GM19463 (cell line): Measurements from ENCODE around the gene BAK1.
"Not testable (repeated sequence)": the region's sequence is repeated elsewhere in the genome, so short reads cannot be mapped to it uniquely, and the experiment has no call there.

Experiments
- ATAC-seq: cut with Tn5 transposase; IDR thresholded peaks from one replicate; pipeline ENCODE4 v1.9.1; 2021; ENCODE audit warnings: mild to moderate bottlenecking, moderate library complexity; ENCODE audit not compliant: unreplicated experiment

BAK1 gene

GRCh38 chr6:33609019-33609418 lies 28.9 kb upstream of the BAK1 start:
- ATAC-seq, result no peak

DNA sequence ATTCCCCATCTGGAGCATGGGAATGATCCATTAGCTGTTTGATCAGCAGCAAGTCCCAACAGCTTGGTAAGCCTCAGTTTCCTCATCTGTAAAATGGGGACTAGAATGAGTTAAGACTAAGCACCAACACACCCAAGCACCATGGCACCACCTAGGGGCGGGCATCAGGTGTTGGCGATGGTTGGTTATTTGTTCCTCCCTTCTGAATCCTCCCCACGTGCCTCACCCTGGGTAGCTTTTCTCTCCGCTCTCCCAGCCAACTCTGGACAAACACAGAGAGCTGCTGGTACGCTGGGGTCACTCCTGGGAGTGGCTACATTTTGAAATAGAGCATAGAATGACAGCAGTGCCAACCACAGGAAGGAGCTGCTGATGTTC lies 27.7 kb upstream of the BAK1 start:
- ATAC-seq, result no peak

GRCh38 chr6:33607126-33607783 lies 27.2 kb upstream of the BAK1 start:
- ATAC-seq, result no peak

- no peak for ATAC-seq
Measured at GRCh38 chr6:33606642-33607041, 26.6 kb upstream of the BAK1 start.

DNA sequence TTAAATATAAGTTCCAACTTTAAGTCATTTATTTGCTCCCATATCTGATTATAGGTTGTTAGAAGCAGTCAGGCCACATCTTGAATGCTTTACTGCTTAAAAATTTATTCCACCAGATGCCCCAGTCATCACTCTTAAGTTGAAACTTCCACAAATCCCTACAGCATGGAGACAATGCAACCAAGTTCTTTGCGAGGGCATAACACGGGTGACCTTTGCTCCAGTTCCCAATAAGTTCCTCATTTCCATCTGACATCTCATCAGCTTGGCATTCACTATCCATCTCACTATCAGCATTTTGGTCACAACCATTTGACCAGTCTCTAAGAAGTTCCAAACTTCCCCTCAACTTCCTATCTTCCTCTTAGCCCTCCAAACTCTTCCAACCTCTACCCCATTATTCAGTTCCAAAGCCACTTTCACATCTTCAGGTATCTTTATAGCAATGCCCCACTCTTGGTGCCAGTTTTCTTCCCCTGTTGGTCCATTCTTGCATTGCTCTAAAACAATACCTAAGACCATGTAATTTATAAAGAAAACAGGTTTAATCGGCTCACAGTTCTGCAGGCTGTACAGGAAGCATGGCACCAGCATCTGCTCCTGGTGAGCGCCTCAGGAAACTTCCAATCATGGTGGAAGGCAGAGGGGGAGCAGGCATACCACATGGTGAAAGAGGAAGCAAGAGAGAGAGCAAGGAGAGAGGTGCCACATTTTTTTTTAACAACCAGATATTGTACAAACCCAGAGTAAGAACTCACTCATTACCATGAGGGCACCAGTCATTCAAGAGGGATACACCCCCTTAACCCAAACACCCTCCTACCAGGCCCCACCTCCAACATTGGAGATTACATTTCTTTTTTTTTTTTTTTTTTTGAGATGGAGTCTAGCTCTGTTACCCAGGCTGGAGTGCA lies 25.1 kb upstream of the BAK1 start:
- ATAC-seq, result no peak

GRCh38 chr6:33602180-33602579 lies 22.1 kb upstream of the BAK1 start:
- ATAC-seq, result no peak

- no peak for ATAC-seq
Measured at GRCh38 chr6:33600761-33601160, 20.7 kb upstream of the BAK1 start.

GRCh38 chr6:33599413-33599938 lies 19.4 kb upstream of the BAK1 start:
- ATAC-seq, result no peak

GRCh38 chr6:33597551-33598322 lies 17.7 kb upstream of the BAK1 start:
- no peak for ATAC-seq

DNA sequence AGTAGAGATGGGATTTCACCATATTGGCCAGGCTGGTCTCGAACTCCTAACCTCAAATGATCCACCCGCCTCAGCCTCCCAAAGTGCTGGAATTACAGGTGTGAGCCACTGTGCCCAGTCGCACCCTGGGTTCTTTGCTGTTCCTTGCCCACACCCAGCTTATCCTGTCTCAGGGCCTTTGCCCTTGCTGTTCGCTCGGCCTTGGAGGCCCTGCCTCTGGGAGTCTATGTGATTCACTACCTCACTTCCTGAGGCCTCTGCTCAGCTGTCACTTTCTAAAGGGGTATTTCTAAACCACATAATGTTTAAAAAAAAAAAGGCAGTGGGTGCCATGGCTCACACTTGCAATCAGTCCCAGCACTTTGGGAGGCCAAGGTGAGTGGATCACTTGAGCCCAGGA lies 16.8 kb upstream of the BAK1 start:
- not testable (repeated sequence) for ATAC-seq

- no peak for ATAC-seq
Measured at GRCh38 chr6:33595001-33595846, 15.1 kb upstream of the BAK1 start.

- no peak for ATAC-seq
Measured at GRCh38 chr6:33593414-33593727, 13.3 kb upstream of the BAK1 start.

DNA sequence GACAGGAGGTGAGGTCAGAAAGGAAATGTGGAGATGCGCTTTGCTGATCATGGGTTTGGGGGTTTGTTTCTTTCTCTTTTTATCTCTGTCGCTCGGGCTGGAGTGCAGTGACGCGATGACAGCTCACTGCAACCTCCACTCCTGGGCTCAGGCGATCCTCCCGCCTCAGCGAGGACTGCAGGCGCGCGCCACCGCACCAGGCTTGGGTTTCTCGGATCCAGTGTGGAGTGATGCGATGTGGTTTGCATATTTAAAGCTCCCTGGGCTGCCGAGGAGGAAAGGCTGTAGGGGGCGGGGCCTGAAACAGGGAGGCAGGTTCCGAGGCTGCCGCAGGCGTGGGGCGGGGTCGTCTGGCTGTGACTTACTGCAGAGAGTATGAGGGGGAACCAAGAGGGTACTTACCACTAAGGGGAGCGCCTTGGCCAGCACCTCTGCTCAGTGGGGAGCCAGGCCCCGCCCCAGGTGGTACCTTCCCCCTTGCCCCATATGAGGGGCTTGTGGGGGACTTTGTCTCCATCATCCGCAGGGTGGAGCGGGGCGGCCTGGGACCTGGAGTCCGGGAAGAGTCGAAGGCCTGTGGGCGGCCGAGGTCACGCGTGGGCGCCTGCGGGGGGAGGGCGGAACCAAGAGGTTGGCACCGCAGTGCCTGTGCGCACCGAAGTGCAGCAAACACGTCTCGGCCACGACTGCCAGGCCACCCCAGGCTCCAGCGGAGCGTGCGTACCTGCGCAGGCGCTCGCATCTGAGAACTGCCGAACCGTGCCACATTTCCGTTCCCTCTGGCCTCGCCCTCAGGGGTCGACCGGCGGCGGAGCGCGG lies 12.7 kb upstream of the BAK1 start:
- peak; percentile 46 for ATAC-seq

DNA sequence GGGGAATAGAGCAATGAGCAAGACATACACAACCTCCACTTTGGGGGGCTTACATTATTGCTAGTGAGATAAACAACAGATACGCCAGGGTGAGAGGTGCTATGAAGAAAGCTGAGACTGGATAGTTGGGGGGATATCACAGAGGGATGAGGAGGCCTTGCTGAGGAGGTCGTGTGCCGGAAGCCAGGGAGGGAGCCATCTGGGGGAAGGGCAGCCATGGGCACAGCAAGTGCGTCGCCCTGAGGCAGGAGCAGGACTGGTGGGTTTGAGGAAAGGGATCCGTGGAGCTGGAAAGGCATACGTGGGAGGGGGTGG lies 12.2 kb upstream of the BAK1 start:
- no peak for ATAC-seq

- no peak for ATAC-seq
Measured at GRCh38 chr6:33591424-33592032, 11.5 kb upstream of the BAK1 start.

GRCh38 chr6:33590531-33591198 lies 10.6 kb upstream of the BAK1 start:
- no peak for ATAC-seq

- no peak for ATAC-seq
Measured at GRCh38 chr6:33589731-33590530, 9.9 kb upstream of the BAK1 start.

DNA sequence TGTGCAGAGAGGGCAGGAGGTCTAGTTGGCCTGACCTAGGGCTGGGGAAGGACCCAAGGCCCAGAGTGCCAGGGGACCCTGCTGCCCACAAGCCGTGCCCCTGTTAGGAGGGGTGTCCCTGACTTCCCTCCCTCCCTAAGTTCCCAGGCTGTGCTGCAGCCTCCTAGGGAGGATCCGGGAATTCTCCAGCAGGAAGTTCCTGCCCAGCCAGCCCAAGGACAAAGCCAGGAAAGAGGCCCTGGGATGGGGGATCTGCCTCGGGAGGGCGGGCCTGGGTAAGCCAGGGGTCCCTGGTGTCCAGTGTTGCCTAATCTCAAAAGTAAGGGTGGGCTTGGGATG lies 9.3 kb upstream of the BAK1 start:
- ATAC-seq, result no peak
